HEK293 (cell line): Measurements from ENCODE around the gene ZNF416.
A peak's percentile ranks its signal among the peaks of the same experiment; 100 is the strongest.

Experiments used
- CTCF ChIA-PET: fragments of 350-600 bp; formaldehyde crosslinking; extraction: SDS; loops from one replicate; lab custom pipeline; 2021; ENCODE audit warnings: antibody characterized with exemption; lab: Yijun Ruan, JAX
- POLR2A ChIA-PET: fragments of 300-600 bp; formaldehyde crosslinking; extraction: SDS; loops from one replicate; lab custom pipeline; 2020; ENCODE audit warnings: antibody characterized with exemption, inconsistent platforms; lab: Yijun Ruan, JAX
- H3K27ac ChIP-seq: fragments of 200-500 bp; sonication (Bioruptor generic); 2 replicates; pipeline ENCODE4 v1.5.1; 2014; ENCODE audit warnings: low read depth, low read length, control low read depth, inconsistent platforms; ENCODE audit errors: extremely low read depth
- H3K36me3 ChIP-seq, 2 experiments: fragments of 200-500 bp in 1 of 2; sonication (Bioruptor generic) in 1 of 2; 1 replicate in 1 of 2; 2 replicates in 1 of 2; pipeline ENCODE4 v1.5.1; 2014 to 2017; ENCODE audit warnings: inconsistent platforms in 2 of 2, low read length in 2 of 2; ENCODE audit not compliant: control insufficient read depth in 2 of 2, insufficient read depth in 1 of 2
- H3K4me1 ChIP-seq: fragments of 200-500 bp; sonication (Bioruptor generic); 2 replicates; pipeline ENCODE4 v1.5.1; 2014; ENCODE audit warnings: mild to moderate bottlenecking, low read length, inconsistent platforms; ENCODE audit not compliant: control insufficient read depth, insufficient read depth
- H3K4me3 ChIP-seq: 2 replicates; pipeline ENCODE4 v1.5.1; 2011; ENCODE audit warnings: low read depth, mild to moderate bottlenecking, control low read depth, low read length, moderate library complexity
- H3K9me3 ChIP-seq: fragments of 200-500 bp; sonication (Bioruptor generic); 2 replicates; pipeline ENCODE4 v1.5.1; 2014; ENCODE audit warnings: low read depth, low read length, inconsistent platforms; ENCODE audit not compliant: control insufficient read depth, insufficient read depth
- GFI1B ChIP-seq: fragments of 450-650 bp; formaldehyde crosslinking; IDR thresholded peaks from 2 replicates; pipeline ENCODE4 v1.5.1; 2016; ENCODE audit warnings: missing biosample characterization, missing genetic modification characterization
- HOXA7 ChIP-seq: sonication (generic); formaldehyde crosslinking; IDR thresholded peaks from 2 replicates; pipeline ENCODE4 v1.8.1; 2022; ENCODE audit warnings: missing genetic modification reagents, borderline replicate concordance
- MYNN ChIP-seq: fragments of 450-650 bp; formaldehyde crosslinking; IDR thresholded peaks from 2 replicates; pipeline ENCODE4 v1.5.1; 2016; ENCODE audit warnings: missing biosample characterization, missing genetic modification characterization, borderline replicate concordance
- SETDB1 ChIP-seq: IDR thresholded peaks from one replicate; pipeline ENCODE4 v1.6.1; 2017; ENCODE audit warnings: mild to moderate bottlenecking, low read length, moderate library complexity, mixed read lengths; ENCODE audit not compliant: insufficient read length
- TRIM28 ChIP-seq: IDR thresholded peaks from 2 replicates; pipeline ENCODE4 v1.6.1; 2011; ENCODE audit warnings: low read length, control low read depth, borderline replicate concordance
- ZBTB1 ChIP-seq: fragments of 450-650 bp; formaldehyde crosslinking; IDR thresholded peaks from 2 replicates; pipeline ENCODE4 v1.5.1; 2016; ENCODE audit warnings: missing biosample characterization, missing genetic modification characterization
- ZBTB7A ChIP-seq: fragments of 450-650 bp; formaldehyde crosslinking; IDR thresholded peaks from 2 replicates; pipeline ENCODE4 v1.5.1; 2016; ENCODE audit warnings: low read depth, missing biosample characterization, missing genetic modification characterization
- ZNF146 ChIP-seq: fragments of 450-650 bp; formaldehyde crosslinking; IDR thresholded peaks from 2 replicates; pipeline ENCODE4 v1.5.1; 2016; ENCODE audit warnings: missing biosample characterization, missing genetic modification characterization
- ZNF184 ChIP-seq: fragments of 450-650 bp; IDR thresholded peaks from 2 replicates; pipeline ENCODE4 v1.5.1; 2018; ENCODE audit warnings: missing biosample characterization, mild to moderate bottlenecking, missing genetic modification characterization
- ZNF2 ChIP-seq: fragments of 450-650 bp; formaldehyde crosslinking; IDR thresholded peaks from 2 replicates; pipeline ENCODE4 v1.5.1; 2016; ENCODE audit warnings: missing biosample characterization, missing genetic modification characterization
- ZNF350 ChIP-seq: fragments of 450-650 bp; formaldehyde crosslinking; IDR thresholded peaks from 2 replicates; pipeline ENCODE4 v1.5.0; 2017; ENCODE audit warnings: missing biosample characterization, mild to moderate bottlenecking, missing genetic modification characterization
- ZNF354C ChIP-seq: fragments of 450-650 bp; formaldehyde crosslinking; IDR thresholded peaks from 2 replicates; pipeline ENCODE4 v1.5.1; 2016; ENCODE audit warnings: missing biosample characterization, missing genetic modification characterization, low read depth, borderline replicate concordance
- ZNF558 ChIP-seq: fragments of 450-650 bp; formaldehyde crosslinking; IDR thresholded peaks from 2 replicates; pipeline ENCODE4 v1.5.1; 2016; ENCODE audit warnings: missing biosample characterization, missing genetic modification characterization
- ZNF560 ChIP-seq: fragments of 450-650 bp; formaldehyde crosslinking; IDR thresholded peaks from 2 replicates; pipeline ENCODE4 v1.5.1; 2017; ENCODE audit warnings: missing biosample characterization, missing genetic modification characterization, borderline replicate concordance
- ZSCAN16 ChIP-seq: fragments of 450-650 bp; formaldehyde crosslinking; IDR thresholded peaks from 2 replicates; pipeline ENCODE4 v1.5.1; 2016; ENCODE audit warnings: missing biosample characterization, missing genetic modification characterization
- ZSCAN30 ChIP-seq: fragments of 450-650 bp; IDR thresholded peaks from 2 replicates; pipeline ENCODE4 v1.5.1; 2018; ENCODE audit warnings: missing biosample characterization, mild to moderate bottlenecking, missing genetic modification characterization, moderate library complexity
- TF ChIP-seq, protein P1 (sequence below): fragments of 450-650 bp; formaldehyde crosslinking; IDR thresholded peaks from 2 replicates; pipeline ENCODE4 v1.5.1; 2017; ENCODE audit warnings: missing biosample characterization, missing genetic modification characterization
- TF ChIP-seq, protein P2 (sequence below): fragments of 450-650 bp; formaldehyde crosslinking; IDR thresholded peaks from 2 replicates; pipeline ENCODE4 v1.5.1; 2016; ENCODE audit warnings: missing biosample characterization, missing genetic modification characterization
- TF ChIP-seq, protein P3 (sequence below): fragments of 450-650 bp; formaldehyde crosslinking; conservative IDR thresholded peaks from 2 replicates; pipeline ENCODE4 v1.5.1; 2016; ENCODE audit warnings: low read depth, missing biosample characterization, missing genetic modification characterization

Gene ZNF416

DNA sequence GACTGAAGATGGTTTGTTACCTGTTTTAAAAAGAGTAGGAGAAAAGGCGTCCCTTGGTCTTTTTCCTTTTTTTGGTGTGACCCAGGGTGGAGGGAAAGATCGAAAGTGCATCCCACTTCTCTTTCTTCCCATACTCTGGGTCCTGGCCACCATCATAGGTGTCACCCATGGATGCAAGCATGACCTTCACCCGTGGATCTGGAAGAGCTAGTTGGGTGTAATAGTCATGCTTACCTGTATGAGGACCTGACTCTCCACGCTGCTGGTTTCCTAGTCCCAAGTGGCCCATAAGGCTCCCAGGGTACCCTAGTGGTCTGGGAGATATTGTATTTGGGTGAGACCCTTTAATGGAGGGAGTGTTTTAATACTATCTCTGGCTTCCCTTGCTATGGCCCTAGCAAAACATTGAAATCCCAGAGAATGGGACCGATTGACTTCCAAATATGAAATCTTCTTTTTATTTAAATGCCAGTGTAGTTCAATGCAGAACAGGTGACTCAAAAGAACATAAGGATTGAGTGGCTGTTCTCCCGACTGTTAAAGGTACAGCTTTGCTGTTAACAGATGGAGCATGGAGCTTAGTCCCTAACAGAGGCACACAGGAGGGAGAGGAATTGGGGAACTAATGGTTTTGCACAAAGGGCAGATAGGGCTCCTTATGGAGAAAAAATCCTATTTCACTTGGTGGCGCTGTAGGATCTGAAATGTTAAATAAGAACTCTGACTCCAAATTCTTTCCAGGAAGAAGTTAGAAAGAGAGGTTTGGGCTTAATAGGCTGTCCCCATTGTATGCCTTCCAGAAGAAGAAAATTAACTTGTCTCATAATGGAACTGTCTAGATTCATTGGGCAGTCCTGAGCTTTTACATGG is 12.1 kb downstream of the ZNF416 start (continued):
- TF ChIP-seq ZNF184 (tag by site-specific recombination) (peak; percentile 35; the same call in 1 of the 2 replicates), ZNF560 (tag by site-specific recombination) (0 out of 2 replicates have a peak, but pooled peaks have one; percentile 15), ZNF558 (peak; percentile 75; the same call in 1 of the 2 replicates), ZNF354C (no peak)
- TF ChIP-seq, protein P1, sequence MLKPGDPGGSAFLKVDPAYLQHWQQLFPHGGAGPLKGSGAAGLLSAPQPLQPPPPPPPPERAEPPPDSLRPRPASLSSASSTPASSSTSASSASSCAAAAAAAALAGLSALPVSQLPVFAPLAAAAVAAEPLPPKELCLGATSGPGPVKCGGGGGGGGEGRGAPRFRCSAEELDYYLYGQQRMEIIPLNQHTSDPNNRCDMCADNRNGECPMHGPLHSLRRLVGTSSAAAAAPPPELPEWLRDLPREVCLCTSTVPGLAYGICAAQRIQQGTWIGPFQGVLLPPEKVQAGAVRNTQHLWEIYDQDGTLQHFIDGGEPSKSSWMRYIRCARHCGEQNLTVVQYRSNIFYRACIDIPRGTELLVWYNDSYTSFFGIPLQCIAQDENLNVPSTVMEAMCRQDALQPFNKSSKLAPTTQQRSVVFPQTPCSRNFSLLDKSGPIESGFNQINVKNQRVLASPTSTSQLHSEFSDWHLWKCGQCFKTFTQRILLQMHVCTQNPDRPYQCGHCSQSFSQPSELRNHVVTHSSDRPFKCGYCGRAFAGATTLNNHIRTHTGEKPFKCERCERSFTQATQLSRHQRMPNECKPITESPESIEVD (tag by site-specific recombination), result no peak

DNA sequence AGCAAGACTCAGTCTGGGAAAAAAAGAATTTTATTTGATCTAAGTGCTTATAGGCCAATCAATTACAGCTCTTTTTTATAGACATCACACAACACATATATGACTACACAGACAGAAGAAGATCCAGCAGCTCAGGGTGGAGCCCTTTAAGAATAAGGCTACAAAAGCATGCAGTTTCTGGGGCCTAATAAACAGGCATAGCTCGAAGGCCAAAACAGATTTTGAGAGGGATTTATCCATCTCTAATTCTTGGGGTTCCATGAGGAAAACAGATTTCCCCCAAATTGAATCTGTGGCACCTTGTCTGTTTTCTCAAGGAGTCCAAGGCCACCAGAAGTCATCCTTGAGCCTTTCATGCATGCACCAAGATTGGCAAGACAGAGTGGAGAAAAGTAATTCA is 15.2 kb downstream of the ZNF416 start:
- Histone ChIP-seq H3K4me1 (no peaks in the 10 kb centered on the region; the same call in 1 of the 2 replicates), H3K4me3 (no peak overlapping the region), H3K36me3 (no peaks in the 10 kb centered on the region), H3K27ac (no peak overlapping the region), H3K9me3 (peaks cover 9% of the 10 kb centered on the region)
- ChIA-PET CTCF (no interaction called here), POLR2A (no interaction called here)
- TF ChIP-seq ZNF560 (tag by site-specific recombination), result no peak
- no peak for TF ChIP-seq ZNF350
- no peak for TF ChIP-seq GFI1B (tag by site-specific recombination)
- no peak for TF ChIP-seq ZNF2 (tag by site-specific recombination)
- TF ChIP-seq, protein P2, sequence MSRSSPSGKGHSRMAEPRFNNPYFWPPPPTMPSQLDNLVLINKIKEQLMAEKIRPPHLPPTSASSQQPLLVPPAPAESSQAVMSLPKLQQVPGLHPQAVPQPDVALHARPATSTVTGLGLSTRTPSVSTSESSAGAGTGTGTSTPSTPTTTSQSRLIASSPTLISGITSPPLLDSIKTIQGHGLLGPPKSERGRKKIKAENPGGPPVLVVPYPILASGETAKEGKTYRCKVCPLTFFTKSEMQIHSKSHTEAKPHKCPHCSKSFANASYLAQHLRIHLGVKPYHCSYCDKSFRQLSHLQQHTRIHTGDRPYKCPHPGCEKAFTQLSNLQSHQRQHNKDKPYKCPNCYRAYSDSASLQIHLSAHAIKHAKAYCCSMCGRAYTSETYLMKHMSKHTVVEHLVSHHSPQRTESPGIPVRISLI, result no peak
- TF ChIP-seq ZBTB7A (tag by site-specific recombination), result no peak
- TF ChIP-seq MYNN (tag by site-specific recombination), result no peak
- peak; percentile 92 for TF ChIP-seq SETDB1
- no peak for TF ChIP-seq HOXA7 (CRISPR knock-in tag)
- TF ChIP-seq TRIM28, result 0 out of 2 replicates have a peak, but pooled peaks have one; percentile 51
- TF ChIP-seq, protein P3, sequence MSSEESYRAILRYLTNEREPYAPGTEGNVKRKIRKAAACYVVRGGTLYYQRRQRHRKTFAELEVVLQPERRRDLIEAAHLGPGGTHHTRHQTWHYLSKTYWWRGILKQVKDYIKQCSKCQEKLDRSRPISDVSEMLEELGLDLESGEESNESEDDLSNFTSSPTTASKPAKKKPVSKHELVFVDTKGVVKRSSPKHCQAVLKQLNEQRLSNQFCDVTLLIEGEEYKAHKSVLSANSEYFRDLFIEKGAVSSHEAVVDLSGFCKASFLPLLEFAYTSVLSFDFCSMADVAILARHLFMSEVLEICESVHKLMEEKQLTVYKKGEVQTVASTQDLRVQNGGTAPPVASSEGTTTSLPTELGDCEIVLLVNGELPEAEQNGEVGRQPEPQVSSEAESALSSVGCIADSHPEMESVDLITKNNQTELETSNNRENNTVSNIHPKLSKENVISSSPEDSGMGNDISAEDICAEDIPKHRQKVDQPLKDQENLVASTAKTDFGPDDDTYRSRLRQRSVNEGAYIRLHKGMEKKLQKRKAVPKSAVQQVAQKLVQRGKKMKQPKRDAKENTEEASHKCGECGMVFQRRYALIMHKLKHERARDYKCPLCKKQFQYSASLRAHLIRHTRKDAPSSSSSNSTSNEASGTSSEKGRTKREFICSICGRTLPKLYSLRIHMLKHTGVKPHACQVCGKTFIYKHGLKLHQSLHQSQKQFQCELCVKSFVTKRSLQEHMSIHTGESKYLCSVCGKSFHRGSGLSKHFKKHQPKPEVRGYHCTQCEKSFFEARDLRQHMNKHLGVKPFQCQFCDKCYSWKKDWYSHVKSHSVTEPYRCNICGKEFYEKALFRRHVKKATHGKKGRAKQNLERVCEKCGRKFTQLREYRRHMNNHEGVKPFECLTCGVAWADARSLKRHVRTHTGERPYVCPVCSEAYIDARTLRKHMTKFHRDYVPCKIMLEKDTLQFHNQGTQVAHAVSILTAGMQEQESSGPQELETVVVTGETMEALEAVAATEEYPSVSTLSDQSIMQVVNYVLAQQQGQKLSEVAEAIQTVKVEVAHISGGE, result no peak
- no peak for TF ChIP-seq ZSCAN16 (tag by site-specific recombination)
- no peak for TF ChIP-seq ZBTB1 (tag by site-specific recombination)
- TF ChIP-seq ZNF146 (tag by site-specific recombination), result no peak
- no peak for TF ChIP-seq ZSCAN30 (tag by site-specific recombination)
